DND-41 (cell line): ENCODE results near the gene CFAP251.

Source experiments
- ATAC-seq: fragments of 200-7000 bp; cut with Tn5 transposase; 3 replicates; pipeline ENCODE4 v1.9.1; 2021; ENCODE audit warnings: low read depth; ENCODE audit not compliant: insufficient read depth
- DNase-seq: peaks from one replicate; pipeline ENCODE4 v3.0.0-alpha.2; 2020
- H2AFZ ChIP-seq: 2 replicates; pipeline ENCODE4 v1.6.0; 2012; ENCODE audit warnings: low read depth, low read length
- H3K27ac ChIP-seq: 2 replicates; pipeline ENCODE4 v1.5.1; 2012; ENCODE audit warnings: low read length, inconsistent platforms
- H3K27me3 ChIP-seq: fragments of 200-600 bp; sonication (generic); 2 replicates; pipeline ENCODE4 v1.6.0; 2012; ENCODE audit warnings: low read length, mild to moderate bottlenecking, inconsistent platforms; ENCODE audit not compliant: insufficient read depth, poor library complexity
- H3K36me3 ChIP-seq: 2 replicates; pipeline ENCODE4 v1.5.1; 2012; ENCODE audit warnings: low read length, inconsistent platforms; ENCODE audit not compliant: insufficient read depth
- H3K4me1 ChIP-seq: 2 replicates; pipeline ENCODE4 v1.5.1; 2012; ENCODE audit warnings: mild to moderate bottlenecking, low read length; ENCODE audit not compliant: insufficient read depth
- H3K4me2 ChIP-seq: 2 replicates; pipeline ENCODE4 v1.6.0; 2012; ENCODE audit warnings: mild to moderate bottlenecking, moderate library complexity, low read length, inconsistent platforms; ENCODE audit not compliant: insufficient read depth
- H3K4me3 ChIP-seq, 2 experiments: fragments of 200-600 bp in 1 of 2; shearing (Covaris generic) in 1 of 2; 2 replicates each; pipeline ENCODE4 v1.5.1; 2012 to 2016; ENCODE audit warnings: inconsistent platforms in 2 of 2, low read length in 2 of 2, mild to moderate bottlenecking in 2 of 2, low read depth in 1 of 2, moderate library complexity in 1 of 2
- H3K79me2 ChIP-seq: 2 replicates; pipeline ENCODE4 v1.6.0; 2012; ENCODE audit warnings: low read length, inconsistent platforms; ENCODE audit not compliant: insufficient read depth
- H3K9ac ChIP-seq: 2 replicates; pipeline ENCODE4 v1.6.0; 2012; ENCODE audit warnings: low read depth, mild to moderate bottlenecking, inconsistent platforms, low read length, moderate library complexity
- H3K9me3 ChIP-seq: 2 replicates; pipeline ENCODE4 v1.5.1; 2012; ENCODE audit warnings: low read length, moderate library complexity, mild to moderate bottlenecking, inconsistent platforms; ENCODE audit not compliant: insufficient read depth, severe bottlenecking
- H4K20me1 ChIP-seq: 2 replicates; pipeline ENCODE4 v1.6.0; 2012; ENCODE audit warnings: low read length; ENCODE audit not compliant: insufficient read depth
- EZH2 ChIP-seq: IDR thresholded peaks from 3 replicates; pipeline ENCODE4 v1.6.1; 2012; ENCODE audit warnings: borderline replicate concordance, low read depth, mild to moderate bottlenecking, moderate library complexity, low read length, inconsistent platforms; ENCODE audit not compliant: severe bottlenecking
- TF ChIP-seq, protein P1 (sequence below): IDR thresholded peaks from 2 replicates; pipeline ENCODE4 v1.5.1; 2012; ENCODE audit warnings: borderline replicate concordance, low read length, moderate library complexity, mild to moderate bottlenecking; ENCODE audit not compliant: poor library complexity, severe bottlenecking; ENCODE audit errors: extremely low read depth

The CFAP251 gene

DNA sequence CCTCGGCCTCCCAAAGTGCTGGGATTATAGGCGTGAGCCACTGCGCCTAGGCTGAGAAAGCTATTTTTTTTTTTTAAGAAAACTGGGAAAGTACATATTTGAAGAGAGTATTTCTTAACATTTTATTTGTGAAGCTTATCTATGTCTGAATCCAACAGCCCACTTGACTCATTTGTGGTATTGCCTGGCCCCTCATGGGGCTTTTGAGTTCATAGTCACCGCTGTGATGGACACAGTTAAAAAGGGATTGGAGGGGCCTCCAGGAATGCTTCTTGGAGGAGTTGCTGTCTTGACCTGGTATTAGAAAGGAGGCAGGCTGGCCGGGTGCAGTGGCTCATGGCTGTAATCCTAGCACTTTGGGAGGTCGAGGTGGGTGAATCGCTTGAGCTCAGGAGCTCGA, 129.8 kb downstream of the CFAP251 start:
- H3K36me3 ChIP-seq, result peaks cover 77% of the 10 kb centered on the region
- ATAC-seq (no peak), DNase-seq (no peak)

DNA sequence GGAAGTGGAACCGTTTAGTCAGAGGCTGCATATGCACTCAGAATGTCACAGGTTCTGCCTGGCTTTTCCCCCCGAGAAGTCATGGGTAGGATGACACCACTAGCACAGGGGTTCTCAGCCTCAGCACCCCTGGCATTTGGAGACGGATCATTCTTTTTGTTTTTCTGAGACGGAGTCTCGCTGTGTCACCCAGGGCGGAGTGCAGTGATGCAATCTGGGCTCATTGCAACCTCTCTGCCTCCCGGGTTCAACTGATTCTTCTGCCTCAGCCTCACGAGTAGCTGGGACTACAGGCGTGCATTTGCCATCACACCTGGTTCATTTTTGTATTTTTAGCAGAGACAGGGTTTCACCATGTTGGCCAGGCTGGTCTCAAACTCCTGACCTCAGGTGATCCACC, 131.4 kb downstream of the CFAP251 start:
- Histone ChIP-seq H3K27ac (no peak overlapping the region; the same call in 1 of the 2 replicates), H3K4me3 (no peak overlapping the region), H3K27me3 (no peaks in the 10 kb centered on the region), H3K9me3 (no peaks in the 10 kb centered on the region), H3K4me2 (no peak overlapping the region), H3K79me2 (peaks cover 8% of the 10 kb centered on the region; the same call in 1 of the 2 replicates), H3K4me1 (no peaks in the 10 kb centered on the region), H3K9ac (no peak overlapping the region), H3K36me3 (peaks cover 78% of the 10 kb centered on the region), H4K20me1 (peaks cover 24% of the 10 kb centered on the region), H2AFZ (no peak overlapping the region)
- ATAC-seq (no peak), DNase-seq (no peak)
- TF ChIP-seq, protein P1, sequence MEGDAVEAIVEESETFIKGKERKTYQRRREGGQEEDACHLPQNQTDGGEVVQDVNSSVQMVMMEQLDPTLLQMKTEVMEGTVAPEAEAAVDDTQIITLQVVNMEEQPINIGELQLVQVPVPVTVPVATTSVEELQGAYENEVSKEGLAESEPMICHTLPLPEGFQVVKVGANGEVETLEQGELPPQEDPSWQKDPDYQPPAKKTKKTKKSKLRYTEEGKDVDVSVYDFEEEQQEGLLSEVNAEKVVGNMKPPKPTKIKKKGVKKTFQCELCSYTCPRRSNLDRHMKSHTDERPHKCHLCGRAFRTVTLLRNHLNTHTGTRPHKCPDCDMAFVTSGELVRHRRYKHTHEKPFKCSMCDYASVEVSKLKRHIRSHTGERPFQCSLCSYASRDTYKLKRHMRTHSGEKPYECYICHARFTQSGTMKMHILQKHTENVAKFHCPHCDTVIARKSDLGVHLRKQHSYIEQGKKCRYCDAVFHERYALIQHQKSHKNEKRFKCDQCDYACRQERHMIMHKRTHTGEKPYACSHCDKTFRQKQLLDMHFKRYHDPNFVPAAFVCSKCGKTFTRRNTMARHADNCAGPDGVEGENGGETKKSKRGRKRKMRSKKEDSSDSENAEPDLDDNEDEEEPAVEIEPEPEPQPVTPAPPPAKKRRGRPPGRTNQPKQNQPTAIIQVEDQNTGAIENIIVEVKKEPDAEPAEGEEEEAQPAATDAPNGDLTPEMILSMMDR, result no peak
- no peak for TF ChIP-seq EZH2

More for the DNA sequence above, 129.8 kb downstream of the CFAP251 start:
- Histone ChIP-seq H3K79me2 (peaks cover 12% of the 10 kb centered on the region), H2AFZ (no peak overlapping the region), H3K9me3 (no peaks in the 10 kb centered on the region), H4K20me1 (peaks cover 17% of the 10 kb centered on the region), H3K4me2 (no peak overlapping the region), H3K9ac (no peak overlapping the region), H3K27me3 (no peaks in the 10 kb centered on the region), H3K27ac (no peak overlapping the region), H3K4me1 (no peaks in the 10 kb centered on the region), H3K4me3 (no peak overlapping the region)
- TF ChIP-seq, protein P1, result no peak
- no peak for TF ChIP-seq EZH2

DNA sequence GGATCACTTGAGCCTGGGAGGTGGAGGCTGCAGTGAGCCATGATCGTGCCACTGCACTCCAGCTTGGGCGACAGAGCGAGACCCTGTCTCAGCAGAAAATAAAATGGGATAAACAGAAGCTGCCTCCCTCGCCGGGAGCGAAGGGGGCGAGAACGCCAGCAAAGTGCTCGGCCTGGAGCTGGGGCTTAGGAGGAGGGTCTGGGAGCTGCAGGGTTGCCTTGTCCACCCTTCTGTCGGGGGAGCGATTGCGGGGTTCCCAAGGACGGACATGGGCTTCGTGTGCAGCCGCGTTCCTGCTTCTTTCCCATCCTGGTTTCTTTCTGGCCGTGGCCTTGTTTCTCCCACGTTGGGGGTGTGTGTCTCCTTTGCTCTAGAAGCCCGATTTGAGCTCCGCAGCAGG, 132.3 kb downstream of the CFAP251 start:
- Histone ChIP-seq H3K9me3 (no peaks in the 10 kb centered on the region), H3K79me2 (peaks cover 8% of the 10 kb centered on the region; the same call in 1 of the 2 replicates), H2AFZ (no peak overlapping the region), H3K4me3 (no peak overlapping the region), H3K9ac (no peak overlapping the region), H3K36me3 (peaks cover 78% of the 10 kb centered on the region), H3K27ac (no peak overlapping the region), H3K4me2 (no peak overlapping the region), H4K20me1 (peaks cover 29% of the 10 kb centered on the region), H3K4me1 (no peaks in the 10 kb centered on the region), H3K27me3 (no peaks in the 10 kb centered on the region)
- ATAC-seq (no peak), DNase-seq (no peak)
- TF ChIP-seq, protein P1, result no peak
- no peak for TF ChIP-seq EZH2
